Kidney (tissue), 14 donors: ENCODE data around the gene OR51I1. TPM values are rescaled to one million over a fixed set of nuclear protein-coding genes. Genes with fewer than 3 reads are reported as not detected.

ENCODE experiments used
- DNase-seq, 5 donors: peaks; one replicate each; pipeline ENCODE4 v3.0.0-alpha.2; 2013 to 2020
- FAIRE-seq: peaks from 2 replicates; lab custom pipeline; 2012; peaks lifted over from hg19 to GRCh38; lab: Jason Lieb, UNC
- H3K27ac ChIP-seq, 2 donors: one replicate each; pipeline ENCODE4 v1.7.0; 2013; ENCODE audit warnings: low read depth in 2 of 2, low read length in 2 of 2, inconsistent platforms in 1 of 2
- H3K27me3 ChIP-seq: one replicate; pipeline ENCODE4 v1.7.1; 2013; ENCODE audit warnings: low read length, inconsistent platforms; ENCODE audit not compliant: control insufficient read depth, insufficient read depth
- H3K36me3 ChIP-seq, 3 donors: one replicate each; pipeline versions ENCODE4 v1.7.0 to v1.7.1; 2013; ENCODE audit warnings: low read length in 3 of 3, control low read depth in 1 of 3, inconsistent platforms in 1 of 3; ENCODE audit not compliant: insufficient read depth in 3 of 3, control insufficient read depth in 2 of 3
- H3K4me1 ChIP-seq, 3 donors: one replicate each; pipeline versions ENCODE4 v1.7.0 to v1.7.1; 2013; ENCODE audit warnings: low read length in 3 of 3, inconsistent platforms in 1 of 3, low read depth in 1 of 3; ENCODE audit not compliant: control insufficient read depth in 2 of 3, insufficient read depth in 2 of 3
- H3K4me3 ChIP-seq, 3 donors: one replicate each; pipeline versions ENCODE4 v1.7.0 to v1.8.1; 2013; ENCODE audit warnings: low read length in 3 of 3, control low read depth in 1 of 3, inconsistent platforms in 1 of 3
- H3K9ac ChIP-seq, 3 donors: one replicate each; pipeline versions ENCODE4 v1.7.0 to v1.7.1; 2013; ENCODE audit warnings: low read length in 3 of 3, control low read depth in 1 of 3, inconsistent platforms in 1 of 3
- H3K9me3 ChIP-seq, 3 donors: one replicate each; pipeline versions ENCODE4 v1.7.0 to v1.7.1; 2013; ENCODE audit warnings: low read length in 3 of 3, control low read depth in 1 of 3, inconsistent platforms in 1 of 3; ENCODE audit not compliant: control insufficient read depth in 2 of 3, insufficient read depth in 1 of 3
- CTCF ChIP-seq: IDR thresholded peaks from 3 replicates; pipeline ENCODE4 v1.5.1; 2012; ENCODE audit warnings: mild to moderate bottlenecking, moderate library complexity, borderline replicate concordance; ENCODE audit not compliant: insufficient read depth; ENCODE audit errors: extremely low read depth
- intact Hi-C: fragments of 100-400 bp; cut with DNase I; formaldehyde crosslinking; loops from one replicate; pipeline ENCODE4 v1.11.1; 2022
- polyA plus RNA-seq: library from polyadenylated mRNA; stranded (reverse); fragments of 350-450 nt; fragmentation: Illumina TruSeq; extraction: RNeasy Lipid Tissue Mini Kit (QIAGEN cat#74804); gene quantifications from one replicate; pipeline ENCODE4 v1.2.3, GENCODE V29; 2014; ENCODE audit warnings: low read depth, low replicate concordance; ENCODE audit not compliant: insufficient read depth
- total RNA-seq: library from RNA; stranded (reverse); fragmentation: NEBNext Ultra II Directional; extraction: Animal tissue kit (Norgen Biotek cat#: 25700); gene quantifications from one replicate; pipeline ENCODE4 v1.2.1, GENCODE V29; 2021
- donor health status: control.
- donor health status: control.
- donor health status: control.
- donor health status: control.
- donor health status: control.
- donor health status: DM: yes; HTN: yes; CAD: no.
- donor health status: Normal renal cell carcinoma (clear cell type).

OR51I1 gene
- total and polyA plus RNA-seq, 2 donors from 2014 or later = 0.35 TPM; not detected in 1

- no peak for DNase-seq
- Histone ChIP-seq H3K36me3 (no peaks in the 10 kb centered on the region), H3K4me1 (no peaks in the 10 kb centered on the region), H3K9ac (no peak within 1 kb of the TSS), H3K27me3 (no peaks in the 10 kb centered on the region), H3K4me3 (no peak within 1 kb of the TSS), H3K27ac (no peak within 1 kb of the TSS), H3K9me3 (no peaks in the 10 kb centered on the region)
- intact Hi-C loops = no loop called here
- no peak for FAIRE-seq
- TF ChIP-seq CTCF = no peak
Measured at GRCh38 chr11:5488385-5488784, 47.1 kb upstream of the OR51I1 start, which contains the start of gene OR52D1. TSS of gene OR52D1 (plus strand) at chr11:5488685. CDS start at chr11:5488707, 22 bp downstream.

- FAIRE-seq = no peak
- Histone ChIP-seq H3K9ac (no peak overlapping the region), H3K4me3 (no peak overlapping the region), H3K27ac (no peak overlapping the region), H3K27me3 (no peaks in the 10 kb centered on the region), H3K4me1 (no peaks in the 10 kb centered on the region), H3K9me3 (no peaks in the 10 kb centered on the region), H3K36me3 (no peaks in the 10 kb centered on the region)
- no peak for DNase-seq
- TF ChIP-seq CTCF = no peak
- intact Hi-C loops = no loop called here
Measured at GRCh38 chr11:5486421-5486820, 45.1 kb upstream of the OR51I1 start.

- intact Hi-C loops = no loop called here
- no peak overlapping the region for H3K4me3 ChIP-seq
- no peak overlapping the region for H3K27ac ChIP-seq
- no peak for DNase-seq
- H3K36me3 ChIP-seq = no peaks in the 10 kb centered on the region
- no peak for TF ChIP-seq CTCF
- no peak overlapping the region for H3K9ac ChIP-seq
- no peak for FAIRE-seq
- H3K9me3 ChIP-seq = no peaks in the 10 kb centered on the region
- H3K4me1 ChIP-seq = no peaks in the 10 kb centered on the region
- H3K27me3 ChIP-seq = no peaks in the 10 kb centered on the region
Measured at GRCh38 chr11:5486003-5486402, 44.7 kb upstream of the OR51I1 start.
